HL-60 (cell line): ENCODE results near the gene AKAP5.
A peak's percentile ranks its signal among the peaks of the same experiment; 100 is the strongest.

Experiments
- DNase-seq, 2 experiments: peaks; one replicate each; pipeline ENCODE4 v3.0.0-alpha.2; 2010 to 2020; ENCODE audit warnings: low read depth in 1 of 2, low spot score in 1 of 2
- H3K27ac ChIP-seq: fragments of 250-450 bp; sonication (Bioruptor Pico); replicated peaks from 2 replicates; pipeline ENCODE4 v1.5.1; 2020; ENCODE audit warnings: mild to moderate bottlenecking, moderate library complexity
- H3K27me3 ChIP-seq: fragments of 250-450 bp; sonication (Bioruptor Pico); 2 replicates; pipeline ENCODE4 v1.5.1; 2021; ENCODE audit warnings: mild to moderate bottlenecking, moderate library complexity; ENCODE audit not compliant: insufficient read depth, poor library complexity, severe bottlenecking
- H3K4me3 ChIP-seq: replicated peaks from 2 replicates; pipeline ENCODE4 v1.5.1; 2011; ENCODE audit warnings: mild to moderate bottlenecking, control low read depth, low read length; ENCODE audit not compliant: insufficient read depth
- CTCF ChIP-seq: IDR thresholded peaks from one replicate; pipeline ENCODE4 v1.5.1; 2011; ENCODE audit warnings: low read length, control low read depth, inconsistent platforms; ENCODE audit not compliant: insufficient read depth
- GABPA ChIP-seq: IDR thresholded peaks from 2 replicates; pipeline ENCODE4 v1.6.1; 2012; ENCODE audit warnings: low read depth
- POLR2AphosphoS5 ChIP-seq: IDR thresholded peaks from 2 replicates; pipeline ENCODE4 v1.6.1; 2012; ENCODE audit warnings: low read depth
- REST ChIP-seq: IDR thresholded peaks from 2 replicates; pipeline ENCODE4 v1.6.1; 2012; ENCODE audit warnings: low read depth; ENCODE audit not compliant: insufficient replicate concordance
- SPI1 ChIP-seq: IDR thresholded peaks from 2 replicates; pipeline ENCODE4 v1.6.1; 2012; ENCODE audit warnings: low read depth, mild to moderate bottlenecking, borderline replicate concordance

Gene AKAP5

GRCh38 chr14:64507376-64508156 is 42.3 kb downstream of the AKAP5 start:
- H3K27me3 ChIP-seq, result no peaks in the 10 kb centered on the region
- TF ChIP-seq CTCF (no peak), REST (no peak), GABPA (no peak), SPI1 (no peak), POLR2AphosphoS5 (no peak)
- no peak overlapping the region for H3K27ac ChIP-seq
- DNase-seq, result no peak
- H3K4me3 ChIP-seq, result no peak overlapping the region

- no peak for DNase-seq
- Histone ChIP-seq H3K27me3 (no peaks in the 10 kb centered on the region), H3K27ac (no peak overlapping the region), H3K4me3 (no peak overlapping the region)
- TF ChIP-seq GABPA (no peak), SPI1 (peak; percentile 56)
Measured at GRCh38 chr14:64508215-64508776, 43.0 kb downstream of the AKAP5 start.

GRCh38 chr14:64509036-64509435 is 43.7 kb downstream of the AKAP5 start:
- TF ChIP-seq REST (no peak), POLR2AphosphoS5 (no peak), GABPA (no peak), SPI1 (no peak), CTCF (no peak)
- Histone ChIP-seq H3K27me3 (no peaks in the 10 kb centered on the region), H3K4me3 (no peak overlapping the region), H3K27ac (no peak overlapping the region)
- DNase-seq, result no peak

GRCh38 chr14:64510825-64511671 is 45.7 kb downstream of the AKAP5 start:
- H3K4me3 ChIP-seq, result no peak overlapping the region
- H3K27me3 ChIP-seq, result no peaks in the 10 kb centered on the region
- H3K27ac ChIP-seq, result no peak overlapping the region
- TF ChIP-seq SPI1 (no peak), REST (no peak), POLR2AphosphoS5 (no peak), CTCF (peak; percentile 44), GABPA (no peak)
- peak in 1 of 2 experiments; percentile 44 for DNase-seq
